GM21367 (cell line): ENCODE measurements around the gene MTHFSD.

Experiments used
- ATAC-seq: cut with Tn5 transposase; IDR thresholded peaks from one replicate; pipeline ENCODE4 v1.9.1; 2021; ENCODE audit not compliant: unreplicated experiment

The MTHFSD gene

GRCh38 chr16:86515777-86516622, 39.0 kb downstream of the MTHFSD start:
- no peak for ATAC-seq

GRCh38 chr16:86515413-86515776, 39.6 kb downstream of the MTHFSD start:
- ATAC-seq, result no peak

- no peak for ATAC-seq
These were observed 40.3 kb downstream of the MTHFSD start for GRCh38 chr16:86514481-86515376.

GRCh38 chr16:86513471-86514277, 41.4 kb downstream of the MTHFSD start:
- ATAC-seq, result no peak

GRCh38 chr16:86512860-86513470, 42.1 kb downstream of the MTHFSD start:
- no peak for ATAC-seq

GRCh38 chr16:86512301-86512859, 42.7 kb downstream of the MTHFSD start:
- no peak for ATAC-seq

GRCh38 chr16:86511317-86512161, 43.5 kb downstream of the MTHFSD start:
- no peak for ATAC-seq

- ATAC-seq, result no peak
These were observed 44.4 kb downstream of the MTHFSD start, which contains the start of gene FOXF1 for GRCh38 chr16:86510465-86511261. FOXF1 (plus strand) TSS chr16:86510527; CDS start chr16:86510570, 43 bp downstream.

- no peak for ATAC-seq
These were observed 45.1 kb downstream of the MTHFSD start for GRCh38 chr16:86509759-86510464.

- ATAC-seq, result no peak
These were observed 45.9 kb downstream of the MTHFSD start for GRCh38 chr16:86508947-86509758.

- no peak for ATAC-seq
These were observed 46.7 kb downstream of the MTHFSD start for GRCh38 chr16:86508028-86508946.

- no peak for ATAC-seq
These were observed 47.6 kb downstream of the MTHFSD start for GRCh38 chr16:86507173-86508027.

GRCh38 chr16:86505899-86506864, 48.9 kb downstream of the MTHFSD start:
- no peak for ATAC-seq
